SK-N-SH (cell line): ENCODE results near the gene UBN1. TPM values are rescaled to one million over a fixed set of nuclear protein-coding genes. Genes with fewer than 3 reads are reported as not detected.

Experiments
- CTCF ChIA-PET: fragments of 300-600, 350-600 bp; formaldehyde crosslinking; extraction: SDS; loops from one replicate; lab custom pipeline; 2021; lab: Yijun Ruan, JAX
- POLR2A ChIA-PET: fragments of 350-600 bp; sonication (Branson Sonifier 250); formaldehyde crosslinking; extraction: SDS; loops from one replicate; lab custom pipeline; 2020; ENCODE audit warnings: antibody characterized with exemption, inconsistent platforms; lab: Yijun Ruan, JAX
- DNase-seq: peaks from one replicate; pipeline ENCODE4 v3.0.0; 2012
- H2AFZ ChIP-seq: fragments of 200-600 bp; sonication (generic); 2 replicates; pipeline ENCODE4 v1.8.1; 2016; ENCODE audit warnings: antibody characterized with exemption, mild to moderate bottlenecking, low read depth
- H3F3A ChIP-seq: fragments of 200-600 bp; sonication (generic); replicated peaks from 2 replicates; pipeline ENCODE3; 2016; ENCODE audit warnings: antibody characterized with exemption, mild to moderate bottlenecking; ENCODE audit not compliant: insufficient read depth
- H3K27ac ChIP-seq, 2 experiments: fragments of 200-500 bp in 1 of 2; fragments of 200-600 bp in 1 of 2; sonication (Bioruptor generic) in 1 of 2; sonication (generic), shearing (Covaris generic) in 1 of 2; 2 replicates each; pipeline versions ENCODE4 v1.5.1 to v1.6.1; 2014 to 2016; ENCODE audit warnings: low read depth in 2 of 2, inconsistent platforms in 1 of 2, low read length in 1 of 2, mild to moderate bottlenecking in 1 of 2, mixed read lengths in 1 of 2
- H3K27me3 ChIP-seq: fragments of 200-600 bp; sonication (generic), shearing (Covaris generic); 2 replicates; pipeline ENCODE4 v1.6.1; 2016; ENCODE audit warnings: mixed run types; ENCODE audit not compliant: insufficient read depth
- H3K36me3 ChIP-seq, 2 experiments: fragments of 200-500 bp in 1 of 2; fragments of 200-600 bp in 1 of 2; sonication (Bioruptor generic) in 1 of 2; sonication (generic) in 1 of 2; replicated peaks in 1 of 2; 2 replicates each; pipeline versions ENCODE3 to v1.5.1; 2014 to 2016; ENCODE audit warnings: low read length in 1 of 2, mild to moderate bottlenecking in 1 of 2; ENCODE audit not compliant: insufficient read depth in 2 of 2, control insufficient read depth in 1 of 2
- H3K4me1 ChIP-seq, 2 experiments: fragments of 200-500 bp in 1 of 2; fragments of 200-600 bp in 1 of 2; sonication (Bioruptor generic) in 1 of 2; sonication (generic), shearing (Covaris generic) in 1 of 2; 2 replicates each; pipeline versions ENCODE4 v1.5.1 to v1.6.1; 2014 to 2016; ENCODE audit warnings: low read depth in 1 of 2, low read length in 1 of 2, mixed run types in 1 of 2; ENCODE audit not compliant: insufficient read depth in 2 of 2, control insufficient read depth in 1 of 2
- H3K4me2 ChIP-seq: fragments of 200-600 bp; sonication (generic), shearing (Covaris generic); 2 replicates; pipeline ENCODE4 v1.6.1; 2017; ENCODE audit warnings: mixed run types
- H3K4me3 ChIP-seq, 2 experiments: fragments of 200-500 bp in 1 of 2; fragments of 200-600 bp in 1 of 2; sonication (Bioruptor generic) in 1 of 2; sonication (generic), shearing (Covaris generic) in 1 of 2; 2 replicates each; pipeline versions ENCODE4 v1.5.1 to v1.8.1; 2014 to 2016; ENCODE audit warnings: low read depth in 2 of 2, inconsistent platforms in 1 of 2, low read length in 1 of 2, mild to moderate bottlenecking in 1 of 2, mixed read lengths in 1 of 2, moderate library complexity in 1 of 2
- H3K79me2 ChIP-seq: fragments of 200-600 bp; sonication (generic); 2 replicates; pipeline ENCODE4 v1.8.1; 2017; ENCODE audit warnings: mild to moderate bottlenecking; ENCODE audit not compliant: insufficient read depth
- H3K9ac ChIP-seq: fragments of 200-600 bp; sonication (generic); 2 replicates; pipeline ENCODE4 v1.6.1; 2017; ENCODE audit warnings: mixed run types
- H3K9me2 ChIP-seq: fragments of 200-600 bp; sonication (generic); 2 replicates; pipeline ENCODE4 v1.6.1; 2017; ENCODE audit warnings: mixed run types
- H3K9me3 ChIP-seq: fragments of 200-600 bp; sonication (generic); 2 replicates; pipeline ENCODE4 v1.6.1; 2017; ENCODE audit warnings: mixed run types, mild to moderate bottlenecking, moderate library complexity
- H4K20me1 ChIP-seq: fragments of 200-600 bp; sonication (generic); 2 replicates; pipeline ENCODE4 v1.6.1; 2017; ENCODE audit warnings: mild to moderate bottlenecking, mixed run types; ENCODE audit not compliant: insufficient read depth
- CHD2 ChIP-seq: fragments of 150-350 bp; IDR thresholded peaks from 2 replicates; pipeline ENCODE4 v1.6.1; 2018; ENCODE audit warnings: low read length; ENCODE audit not compliant: partially characterized antibody
- ELF1 ChIP-seq: IDR thresholded peaks from 2 replicates; pipeline ENCODE4 v1.4.0; 2012
- EP300 ChIP-seq, 2 experiments: IDR thresholded peaks; 2 replicates each; pipeline versions ENCODE4 v1.4.0 to v1.6.1; 2012; ENCODE audit warnings: borderline replicate concordance in 1 of 2, low read depth in 1 of 2, low read length in 1 of 2
- EZH2phosphoT487 ChIP-seq: fragments of 200-600 bp; sonication (generic); IDR thresholded peaks from 2 replicates; pipeline ENCODE4 v1.6.1; 2017; ENCODE audit warnings: low read depth, mixed run types, mild to moderate bottlenecking, antibody characterized with exemption, moderate library complexity, borderline replicate concordance
- FOXM1 ChIP-seq: IDR thresholded peaks from 2 replicates; pipeline ENCODE4 v1.4.0; 2012; ENCODE audit warnings: low read depth, mild to moderate bottlenecking
- MEF2A ChIP-seq: IDR thresholded peaks from 2 replicates; pipeline ENCODE4 v1.4.0; 2012; ENCODE audit warnings: low read depth, borderline replicate concordance
- MXI1 ChIP-seq: IDR thresholded peaks from 2 replicates; pipeline ENCODE4 v1.6.1; 2012; ENCODE audit warnings: mild to moderate bottlenecking, low read depth, low read length, improper control_type of control experiment
- NFIC ChIP-seq: IDR thresholded peaks from 2 replicates; pipeline ENCODE4 v1.4.0; 2012; ENCODE audit warnings: borderline replicate concordance
- NRF1 ChIP-seq: IDR thresholded peaks from 2 replicates; pipeline ENCODE4 v1.6.1; 2012; ENCODE audit warnings: low read depth, mild to moderate bottlenecking, low read length
- POLR2AphosphoS5 ChIP-seq: IDR thresholded peaks from 2 replicates; pipeline ENCODE4 v1.6.1; 2012; ENCODE audit warnings: low read depth, low read length
- RAD21 ChIP-seq: IDR thresholded peaks from 2 replicates; pipeline ENCODE4 v1.6.1; 2012; ENCODE audit warnings: mild to moderate bottlenecking, low read length
- RCOR1 ChIP-seq: fragments of 150-350 bp; IDR thresholded peaks from 2 replicates; pipeline ENCODE4 v1.6.1; 2017; ENCODE audit warnings: antibody characterized with exemption, low read length
- RFX5 ChIP-seq: IDR thresholded peaks from 2 replicates; pipeline ENCODE4 v1.6.1; 2012; ENCODE audit warnings: mild to moderate bottlenecking, improper control_type of control experiment, low read length
- RXRA ChIP-seq: IDR thresholded peaks from 2 replicates; pipeline ENCODE4 v1.4.0; 2012; ENCODE audit warnings: low read depth, mild to moderate bottlenecking, borderline replicate concordance
- SIN3A ChIP-seq: IDR thresholded peaks from 2 replicates; pipeline ENCODE4 v1.6.1; 2012; ENCODE audit warnings: low read depth, mild to moderate bottlenecking, low read length, moderate library complexity, borderline replicate concordance
- TAF1 ChIP-seq: IDR thresholded peaks from 2 replicates; pipeline ENCODE4 v1.6.1; 2012; ENCODE audit warnings: low read depth, mild to moderate bottlenecking, low read length, moderate library complexity, borderline replicate concordance
- TCF12 ChIP-seq: IDR thresholded peaks from 2 replicates; pipeline ENCODE4 v1.4.0; 2012
- YY1 ChIP-seq: IDR thresholded peaks from 2 replicates; pipeline ENCODE4 v1.4.0; 2012; ENCODE audit warnings: low read depth, mild to moderate bottlenecking
- WGBS: methylation state at CpG from one replicate; pipeline ENCODE4 v1.1.6; 2017; ENCODE audit warnings: low lambda C conversion rate; 5-methylcytosine and 5-hydroxymethylcytosine counted together
- polyA plus RNA-seq, 3 experiments: library from polyadenylated mRNA; depleted of rRNA; stranded (reverse); fragments of >200 nt; gene quantifications; 2 replicates each; pipeline ENCODE4 v1.2.3, GENCODE V29; 2012
- TF ChIP-seq, protein P1 (sequence below): IDR thresholded peaks from 2 replicates; pipeline ENCODE4 v1.4.0; 2012; ENCODE audit warnings: low read depth
- TF ChIP-seq, protein P2 (sequence below): fragments of 150-350 bp; IDR thresholded peaks from 2 replicates; pipeline ENCODE4 v1.6.1; 2016; ENCODE audit warnings: mild to moderate bottlenecking, low read depth, low read length
- TF ChIP-seq, protein P3 (sequence below): IDR thresholded peaks from 2 replicates; pipeline ENCODE4 v1.4.0; 2012; ENCODE audit warnings: low read depth, borderline replicate concordance

Gene UBN1
- polyA plus RNA-seq, 1 of the 3 experiments (the other 2 are of a cell fraction) = 10.9 TPM

DNA sequence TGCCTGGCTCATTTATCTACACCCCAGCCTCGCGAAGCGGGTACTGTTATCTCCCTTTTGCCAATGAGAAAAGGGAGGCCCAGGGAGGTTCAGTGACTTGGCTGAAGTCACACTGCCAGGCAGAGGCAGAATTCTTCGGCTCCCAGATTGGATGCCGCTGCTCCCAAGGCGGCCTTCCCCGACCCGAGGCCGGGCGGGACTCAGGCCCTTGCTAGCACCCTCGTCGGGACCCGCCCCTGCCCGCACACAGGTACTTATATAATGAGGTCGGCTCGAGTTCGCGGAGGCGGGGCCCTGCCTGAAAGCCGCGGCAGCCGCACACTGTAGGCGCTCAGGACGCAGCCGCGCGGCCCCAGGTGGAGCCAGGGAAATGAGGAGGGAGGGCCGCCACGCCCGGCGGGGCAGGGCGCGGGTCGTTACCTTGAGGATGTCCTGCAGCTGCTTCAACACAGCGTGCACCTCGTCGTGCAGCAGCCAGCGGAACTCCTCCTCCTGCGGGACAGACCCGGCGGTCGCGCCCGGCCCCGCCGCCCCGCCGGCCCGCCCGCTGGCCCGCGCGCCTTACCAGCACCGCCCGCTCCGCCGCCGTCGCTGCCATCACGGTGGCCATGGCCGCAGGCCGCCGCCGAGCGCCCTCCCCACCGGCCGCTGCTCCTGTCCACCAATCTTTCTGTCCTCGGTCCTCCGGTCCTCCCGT, 45.2 kb upstream of the UBN1 start, which contains the start of gene ROGDI:
Gene ROGDI (minus strand): TSS at position 672 of the 697 bp plus-strand sequence. CDS start 62 bp downstream, at position 610.
- H3K4me3 ChIP-seq = peak within 1 kb of the TSS; percentile 83
- H3K9ac ChIP-seq = peak within 1 kb of the TSS; percentile 64
- H3K4me1 ChIP-seq = peaks cover 0 to 18% of the 10 kb centered on the region in 2 experiments; a peak in 3 of 4 replicates
- no peaks in the 10 kb centered on the region for H3K9me2 ChIP-seq
- TF ChIP-seq MXI1 (peak; percentile 17; the same call in 1 of the 2 replicates), FOXM1 (no peak)
- TF ChIP-seq, protein P1, sequence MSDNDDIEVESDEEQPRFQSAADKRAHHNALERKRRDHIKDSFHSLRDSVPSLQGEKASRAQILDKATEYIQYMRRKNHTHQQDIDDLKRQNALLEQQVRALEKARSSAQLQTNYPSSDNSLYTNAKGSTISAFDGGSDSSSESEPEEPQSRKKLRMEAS = 0 out of 2 replicates have a peak, but pooled peaks have one; percentile 32
- TF ChIP-seq, all 33 proteins: peak for 2
- Histone ChIP-seq H2AFZ (peak within 1 kb of the TSS; percentile 88), H3K4me2 (peak within 1 kb of the TSS; percentile 95), H3F3A (peaks cover 12% of the 10 kb centered on the region), H3K9me3 (no peaks in the 10 kb centered on the region), H4K20me1 (no peaks in the 10 kb centered on the region), H3K36me3 (peaks cover 7 to 35% of the 10 kb centered on the region in 2 experiments), H3K79me2 (0 out of 2 replicates have a peak, but pooled peaks cover 7% of the 10 kb centered on the region), H3K27ac (peak within 1 kb of the TSS; percentile 57 to 93), H3K27me3 (no peaks in the 10 kb centered on the region)
- ChIA-PET CTCF (interaction anchor here (0.9 to 1.1 kb wide), 3 partner anchors 14 to 284 kb away, joined by 3 read pairs; partner anchors contain the start of gene SEPTIN12), POLR2A (interaction anchor here (1.0 to 2.1 kb wide), 5 partner anchors 31 to 68 kb away, joined by 4 to 9 read pairs (median 5); partner anchors contain the start of genes ANKS3, DNAAF8 and ZNF500)
- DNase-seq = no peak
- 19% methylated on average over 6 of the region's 70 CpGs for WGBS

DNA sequence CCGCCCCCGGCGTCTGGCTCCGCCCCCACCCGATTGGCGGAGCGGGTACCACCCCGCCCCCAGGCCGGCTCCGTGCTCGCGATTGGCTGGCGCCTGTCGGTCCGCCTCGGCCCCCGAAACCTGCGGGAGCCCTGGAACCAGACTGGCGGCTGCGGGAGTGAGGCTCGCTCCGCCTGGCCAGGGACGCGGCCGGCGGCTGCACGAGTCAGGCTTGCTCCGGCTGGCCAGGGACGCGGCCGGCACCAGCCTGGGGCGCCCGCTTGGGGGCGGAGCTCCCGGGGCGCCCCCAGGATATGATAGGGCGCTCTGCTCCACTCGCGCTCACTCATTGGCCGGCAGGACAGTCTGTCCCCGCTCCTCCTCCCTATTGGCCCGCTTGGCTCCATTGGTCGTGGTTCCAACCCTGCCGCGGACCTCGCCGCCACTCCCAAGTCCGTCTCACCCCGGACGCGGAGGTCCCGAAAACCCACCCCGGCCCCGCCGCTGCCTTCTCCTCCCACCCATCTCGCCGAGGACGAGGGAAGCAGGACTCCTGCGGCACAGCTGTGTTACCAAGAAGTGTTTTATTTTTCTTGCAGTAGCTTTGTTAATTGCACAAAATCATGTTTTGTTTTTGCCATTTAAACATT, 44.5 kb upstream of the UBN1 start:
- Histone ChIP-seq H3K4me3 (peak overlapping the region; percentile 83), H4K20me1 (no peaks in the 10 kb centered on the region), H3K27ac (peak overlapping the region; percentile 57 to 93), H2AFZ (peak overlapping the region; percentile 88; the same call in 1 of the 2 replicates), H3K4me2 (peak overlapping the region; percentile 95), H3K9ac (peak overlapping the region; percentile 64), H3K79me2 (0 out of 2 replicates have a peak, but pooled peaks cover 7% of the 10 kb centered on the region), H3K4me1 (peaks cover 0 to 18% of the 10 kb centered on the region in 2 experiments; a peak in 3 of 4 replicates), H3K9me2 (no peaks in the 10 kb centered on the region), H3K27me3 (no peaks in the 10 kb centered on the region), H3F3A (peaks cover 15% of the 10 kb centered on the region), H3K9me3 (no peaks in the 10 kb centered on the region), H3K36me3 (peaks cover 11 to 32% of the 10 kb centered on the region in 2 experiments)
- WGBS = 0% methylated on average over 10 of the region's 59 CpGs
- ChIA-PET CTCF (interaction anchor here (0.6 to 1.1 kb wide), 4 partner anchors 15 to 285 kb away, joined by 3 to 4 read pairs (median 3); partner anchors contain the start of genes ANKS3, DNAAF8 and SEPTIN12), POLR2A (interaction anchor here (0.6 to 2.1 kb wide), 6 partner anchors 15 to 68 kb away, joined by 3 to 9 read pairs (median 4); partner anchors contain the start of genes ANKS3, DNAAF8 and SEPTIN12)
- DNase-seq = peak; percentile 99
- TF ChIP-seq FOXM1 = no peak
- no peak for TF ChIP-seq RFX5
- no peak for TF ChIP-seq EP300 (IDR thresholded peaks at IDR 0.05; ENCODE audit: borderline replicate concordance in 1 of 2, low read depth in 1 of 2, low read length in 1 of 2)
- no peak for TF ChIP-seq TCF12
- no peak for TF ChIP-seq MEF2A
- TF ChIP-seq RCOR1 = no peak
- 0 out of 2 replicates have a peak, but pooled peaks have one; percentile 14 for TF ChIP-seq MXI1
- no peak for TF ChIP-seq SIN3A
- TF ChIP-seq NFIC = no peak
- no peak for TF ChIP-seq EZH2phosphoT487
- no peak for TF ChIP-seq YY1
- peak; percentile 53; the same call in 1 of the 2 replicates for TF ChIP-seq POLR2AphosphoS5
- TF ChIP-seq, protein P1 = no peak
- no peak for TF ChIP-seq RXRA
- no peak for TF ChIP-seq TAF1
- TF ChIP-seq ELF1 = no peak
- TF ChIP-seq, protein P2, sequence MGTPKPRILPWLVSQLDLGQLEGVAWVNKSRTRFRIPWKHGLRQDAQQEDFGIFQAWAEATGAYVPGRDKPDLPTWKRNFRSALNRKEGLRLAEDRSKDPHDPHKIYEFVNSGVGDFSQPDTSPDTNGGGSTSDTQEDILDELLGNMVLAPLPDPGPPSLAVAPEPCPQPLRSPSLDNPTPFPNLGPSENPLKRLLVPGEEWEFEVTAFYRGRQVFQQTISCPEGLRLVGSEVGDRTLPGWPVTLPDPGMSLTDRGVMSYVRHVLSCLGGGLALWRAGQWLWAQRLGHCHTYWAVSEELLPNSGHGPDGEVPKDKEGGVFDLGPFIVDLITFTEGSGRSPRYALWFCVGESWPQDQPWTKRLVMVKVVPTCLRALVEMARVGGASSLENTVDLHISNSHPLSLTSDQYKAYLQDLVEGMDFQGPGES = peak; percentile 77
- TF ChIP-seq NRF1 = no peak
- TF ChIP-seq CHD2 = peak; percentile 62
- no peak for TF ChIP-seq RAD21
- TF ChIP-seq, protein P3, sequence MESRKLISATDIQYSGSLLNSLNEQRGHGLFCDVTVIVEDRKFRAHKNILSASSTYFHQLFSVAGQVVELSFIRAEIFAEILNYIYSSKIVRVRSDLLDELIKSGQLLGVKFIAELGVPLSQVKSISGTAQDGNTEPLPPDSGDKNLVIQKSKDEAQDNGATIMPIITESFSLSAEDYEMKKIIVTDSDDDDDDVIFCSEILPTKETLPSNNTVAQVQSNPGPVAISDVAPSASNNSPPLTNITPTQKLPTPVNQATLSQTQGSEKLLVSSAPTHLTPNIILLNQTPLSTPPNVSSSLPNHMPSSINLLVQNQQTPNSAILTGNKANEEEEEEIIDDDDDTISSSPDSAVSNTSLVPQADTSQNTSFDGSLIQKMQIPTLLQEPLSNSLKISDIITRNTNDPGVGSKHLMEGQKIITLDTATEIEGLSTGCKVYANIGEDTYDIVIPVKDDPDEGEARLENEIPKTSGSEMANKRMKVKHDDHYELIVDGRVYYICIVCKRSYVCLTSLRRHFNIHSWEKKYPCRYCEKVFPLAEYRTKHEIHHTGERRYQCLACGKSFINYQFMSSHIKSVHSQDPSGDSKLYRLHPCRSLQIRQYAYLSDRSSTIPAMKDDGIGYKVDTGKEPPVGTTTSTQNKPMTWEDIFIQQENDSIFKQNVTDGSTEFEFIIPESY = no peak
